ENCODE measurements around the gene TRMU. TPM values are rescaled to one million over a fixed set of nuclear protein-coding genes. Genes with fewer than 3 reads are reported as not detected.

Gene TRMU
- total and polyA plus RNA-seq, 4 donors, result 11.3 to 66.4 (median 33.8) TPM

- Histone ChIP-seq H3K27me3 (ENCODE audit: control insufficient read depth in 1 of 2, insufficient read depth in 2 of 2, low read length in 1 of 2) (no peaks in the 10 kb centered on the region), H3K4me1 (ENCODE audit: control insufficient read depth in 1 of 2, insufficient read depth in 2 of 2, low read length in 2 of 2) (no peaks in the 10 kb centered on the region), H3K36me3 (ENCODE audit: control insufficient read depth in 1 of 2, insufficient read depth in 2 of 2, low read length in 1 of 2) (peaks cover 0 to 8% of the 10 kb centered on the region in 2 donors), H3K9me3 (ENCODE audit: control insufficient read depth, low read length) (peaks cover 1% of the 10 kb centered on the region), H3K4me3 (ENCODE audit: low read length in 2 of 2) (no peak overlapping the region), H3K27ac (ENCODE audit: low read depth in 1 of 2, low read length in 2 of 2) (no peak overlapping the region)
- ATAC-seq (ENCODE audit: low FRiP score), result no peak
- intact Hi-C loops (cut with DNase I), result loop anchor here in 1 of 2 donors (10.0 kb wide), 1 partner anchor 189 kb away; no protein-coding TSS in a partner anchor
- peak; percentile 65 to 86 for DNase-seq
- WGBS, 2 donors, result 45 to 49% methylated on average over 22 of the region's 22 CpGs
These were observed 20.0 kb downstream of the TRMU start for GRCh38 chr22:46355369-46355995.

GRCh38 chr22:46355996-46356471 is 20.5 kb downstream of the TRMU start:
- ATAC-seq (ENCODE audit: low FRiP score), result no peak
- H3K4me3 ChIP-seq (ENCODE audit: low read length in 2 of 2), result no peak overlapping the region
- intact Hi-C loops (cut with DNase I), result loop anchor here in 1 of 2 donors (10.0 kb wide), 1 partner anchor 189 kb away; no protein-coding TSS in a partner anchor

DNA sequence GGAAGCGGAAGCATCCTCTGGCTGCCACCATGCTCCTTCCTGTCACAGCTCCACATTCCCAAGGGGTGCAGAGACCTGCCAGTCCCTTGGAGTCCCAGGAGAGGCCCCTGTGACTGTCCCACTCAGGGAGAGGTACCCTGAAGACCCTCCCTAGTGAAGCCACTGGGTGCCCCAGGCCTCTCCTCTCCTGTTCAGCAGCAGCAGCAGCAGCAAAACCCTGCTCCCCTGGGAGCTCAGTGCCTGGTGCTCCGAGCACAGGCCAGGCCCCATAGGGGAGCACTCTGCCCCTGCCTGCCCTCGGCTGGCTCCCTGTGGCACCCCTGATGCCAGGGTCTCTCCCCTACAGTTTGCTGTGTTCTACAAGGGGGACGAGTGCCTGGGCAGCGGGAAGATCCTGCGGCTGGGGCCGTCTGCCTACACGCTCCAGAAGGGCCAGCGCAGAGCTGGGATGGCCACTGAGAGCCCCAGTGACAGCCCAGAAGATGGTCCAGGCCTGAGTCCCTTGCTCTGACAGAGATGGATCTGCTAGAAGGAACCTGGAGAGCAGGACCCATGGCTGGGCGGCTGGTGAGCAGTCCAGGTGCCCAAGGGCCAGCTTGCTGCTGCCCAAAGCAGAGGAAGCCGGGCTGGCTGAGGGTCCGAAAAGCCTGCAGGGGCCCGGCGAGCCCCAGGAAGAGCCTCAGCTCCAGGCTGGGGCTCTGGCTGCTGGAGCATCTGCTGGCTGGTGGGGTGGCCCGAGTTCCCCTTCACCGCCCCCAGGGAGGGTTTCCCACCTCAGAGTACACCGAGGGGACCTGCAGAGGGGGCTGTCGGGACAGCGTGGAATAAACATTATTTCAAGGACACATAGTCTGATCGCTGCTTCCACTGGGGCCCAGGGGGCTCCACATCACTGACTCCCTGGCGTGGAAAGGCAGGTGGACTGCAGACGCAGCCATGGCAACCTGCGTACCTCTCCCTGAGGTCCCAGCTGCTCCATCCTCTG is 21.3 kb downstream of the TRMU start:
- peaks cover 1% of the 10 kb centered on the region for H3K9me3 ChIP-seq (ENCODE audit: control insufficient read depth, low read length)
- no peaks in the 10 kb centered on the region for H3K27me3 ChIP-seq (ENCODE audit: control insufficient read depth in 1 of 2, insufficient read depth in 2 of 2, low read length in 1 of 2)
- H3K27ac ChIP-seq (ENCODE audit: low read depth in 1 of 2, low read length in 2 of 2), result no peak overlapping the region
- DNase-seq, result peak; percentile 35 to 67
- no peak overlapping the region for H3K4me3 ChIP-seq (ENCODE audit: low read length in 2 of 2)
- no peaks in the 10 kb centered on the region for H3K4me1 ChIP-seq (ENCODE audit: control insufficient read depth in 1 of 2, insufficient read depth in 2 of 2, low read length in 2 of 2)
- intact Hi-C loops (cut with DNase I), result loop anchor here in 1 of 2 donors (10.0 kb wide), 1 partner anchor 188 kb away; no protein-coding TSS in a partner anchor
- no peak for ATAC-seq (ENCODE audit: low FRiP score)
- peaks cover 0 to 4% of the 10 kb centered on the region in 2 donors for H3K36me3 ChIP-seq (ENCODE audit: control insufficient read depth in 1 of 2, insufficient read depth in 2 of 2, low read length in 1 of 2)
- 87 to 92% methylated on average over 23 of the region's 23 CpGs for WGBS, 2 donors

More at GRCh38 chr22:46355996-46356471, 20.5 kb downstream of the TRMU start:
- Histone ChIP-seq H3K9me3 (ENCODE audit: control insufficient read depth, low read length) (peaks cover 1% of the 10 kb centered on the region), H3K27ac (ENCODE audit: low read depth in 1 of 2, low read length in 2 of 2) (no peak overlapping the region), H3K27me3 (ENCODE audit: control insufficient read depth in 1 of 2, insufficient read depth in 2 of 2, low read length in 1 of 2) (no peaks in the 10 kb centered on the region), H3K4me1 (ENCODE audit: control insufficient read depth in 1 of 2, insufficient read depth in 2 of 2, low read length in 2 of 2) (no peaks in the 10 kb centered on the region), H3K36me3 (ENCODE audit: control insufficient read depth in 1 of 2, insufficient read depth in 2 of 2, low read length in 1 of 2) (peaks cover 0 to 8% of the 10 kb centered on the region in 2 donors)
- WGBS, 2 donors, result 83 to 86% methylated on average over 12 of the region's 12 CpGs
- DNase-seq, result peak; percentile 38 to 73

GRCh38 chr22:46357711-46358520 is 22.4 kb downstream of the TRMU start:
- DNase-seq, result peak; percentile 35 to 57
- no peak overlapping the region for H3K27ac ChIP-seq (ENCODE audit: low read depth in 1 of 2, low read length in 2 of 2)
- no peaks in the 10 kb centered on the region for H3K27me3 ChIP-seq (ENCODE audit: control insufficient read depth in 1 of 2, insufficient read depth in 2 of 2, low read length in 1 of 2)
- WGBS, 2 donors, result 78% methylated on average over 17 to 19 of the region's 19 CpGs
- no peak for ATAC-seq (ENCODE audit: low FRiP score)
- no peak overlapping the region for H3K4me3 ChIP-seq (ENCODE audit: low read length in 2 of 2)
- intact Hi-C loops (cut with DNase I), result loop anchor here in 1 of 2 donors (10.0 kb wide), 1 partner anchor 187 kb away; no protein-coding TSS in a partner anchor
- H3K9me3 ChIP-seq (ENCODE audit: control insufficient read depth, low read length), result peaks cover 1% of the 10 kb centered on the region
- H3K4me1 ChIP-seq (ENCODE audit: control insufficient read depth in 1 of 2, insufficient read depth in 2 of 2, low read length in 2 of 2), result no peaks in the 10 kb centered on the region
- peaks cover 0 to 1% of the 10 kb centered on the region in 2 donors for H3K36me3 ChIP-seq (ENCODE audit: control insufficient read depth in 1 of 2, insufficient read depth in 2 of 2, low read length in 1 of 2)

DNA sequence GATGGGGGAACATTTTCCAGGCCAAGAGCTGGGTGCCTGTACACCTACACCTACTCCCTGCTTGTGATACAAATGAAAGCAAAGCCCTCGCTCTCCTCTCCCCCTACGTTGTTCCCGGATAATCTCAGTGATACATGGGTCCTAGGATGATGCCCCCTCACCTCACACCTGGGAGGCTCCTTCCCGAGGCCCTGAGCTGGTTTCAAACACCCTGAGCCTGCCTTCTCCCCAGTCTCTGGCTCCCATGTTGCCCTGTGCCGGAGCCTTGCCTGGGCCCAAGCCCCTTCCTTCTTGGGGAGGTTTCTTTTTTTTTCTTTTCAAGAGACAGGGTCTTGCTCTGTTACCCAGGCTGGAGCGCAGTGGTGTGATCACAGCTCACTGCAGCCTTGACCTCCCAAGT is 23.3 kb downstream of the TRMU start:
- Histone ChIP-seq H3K4me1 (ENCODE audit: control insufficient read depth in 1 of 2, insufficient read depth in 2 of 2, low read length in 2 of 2) (no peaks in the 10 kb centered on the region), H3K4me3 (ENCODE audit: low read length in 2 of 2) (no peak overlapping the region), H3K27ac (ENCODE audit: low read depth in 1 of 2, low read length in 2 of 2) (no peak overlapping the region), H3K27me3 (ENCODE audit: control insufficient read depth in 1 of 2, insufficient read depth in 2 of 2, low read length in 1 of 2) (no peaks in the 10 kb centered on the region), H3K36me3 (ENCODE audit: control insufficient read depth in 1 of 2, insufficient read depth in 2 of 2, low read length in 1 of 2) (no peaks in the 10 kb centered on the region), H3K9me3 (ENCODE audit: control insufficient read depth, low read length) (peaks cover 1% of the 10 kb centered on the region)
- 92 to 93% methylated on average over 6 of the region's 6 CpGs for WGBS, 2 donors
- ATAC-seq (ENCODE audit: low FRiP score) (no peak), DNase-seq (peak; percentile 42 to 46)
- intact Hi-C loops (cut with DNase I), result loop anchor here in 1 of 2 donors (10.0 kb wide), 1 partner anchor 186 kb away; no protein-coding TSS in a partner anchor

GRCh38 chr22:46359362-46359761 is 23.8 kb downstream of the TRMU start:
- peaks cover 1% of the 10 kb centered on the region for H3K9me3 ChIP-seq (ENCODE audit: control insufficient read depth, low read length)
- no peaks in the 10 kb centered on the region for H3K36me3 ChIP-seq (ENCODE audit: control insufficient read depth in 1 of 2, insufficient read depth in 2 of 2, low read length in 1 of 2)
- intact Hi-C loops (cut with DNase I), result loop anchor here in 1 of 2 donors (10.0 kb wide), 1 partner anchor 185 kb away; no protein-coding TSS in a partner anchor
- peak; percentile 26 to 69 for DNase-seq
- 89 to 91% methylated on average over 14 of the region's 14 CpGs for WGBS, 2 donors
- H3K27ac ChIP-seq (ENCODE audit: low read depth in 1 of 2, low read length in 2 of 2), result no peak overlapping the region
- H3K4me1 ChIP-seq (ENCODE audit: control insufficient read depth in 1 of 2, insufficient read depth in 2 of 2, low read length in 2 of 2), result no peaks in the 10 kb centered on the region
- no peak overlapping the region for H3K4me3 ChIP-seq (ENCODE audit: low read length in 2 of 2)
- ATAC-seq (ENCODE audit: low FRiP score), result no peak
- no peaks in the 10 kb centered on the region for H3K27me3 ChIP-seq (ENCODE audit: control insufficient read depth in 1 of 2, insufficient read depth in 2 of 2, low read length in 1 of 2)

DNA sequence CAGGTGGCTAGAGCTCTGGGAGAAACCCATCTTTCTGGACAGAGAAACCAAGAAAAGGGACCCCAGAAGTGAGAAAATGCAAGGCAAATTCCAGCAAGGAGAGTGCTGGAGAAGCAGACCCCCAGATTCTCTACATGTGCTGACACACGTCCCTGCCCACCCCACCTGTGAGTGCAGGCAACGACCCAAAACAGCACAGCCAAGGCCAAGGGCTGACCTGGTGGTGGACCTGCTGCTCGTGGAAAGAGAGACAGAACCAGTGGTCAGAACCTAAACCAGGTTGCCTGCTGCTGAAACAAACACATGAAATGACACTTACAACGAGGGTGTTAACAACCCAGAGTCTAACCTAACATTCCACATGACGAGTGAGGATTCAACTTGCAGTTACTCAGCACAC is 24.6 kb downstream of the TRMU start:
- no peak for ATAC-seq (ENCODE audit: low FRiP score)
- intact Hi-C loops (cut with DNase I), result no loop called here
- no peak overlapping the region for H3K4me3 ChIP-seq (ENCODE audit: low read length in 2 of 2)
- 83 to 89% methylated on average over 5 of the region's 5 CpGs for WGBS, 2 donors
- DNase-seq, result peak; percentile 6 to 37
- no peak overlapping the region for H3K27ac ChIP-seq (ENCODE audit: low read depth in 1 of 2, low read length in 2 of 2)
- no peaks in the 10 kb centered on the region for H3K27me3 ChIP-seq (ENCODE audit: control insufficient read depth in 1 of 2, insufficient read depth in 2 of 2, low read length in 1 of 2)
- H3K9me3 ChIP-seq (ENCODE audit: control insufficient read depth, low read length), result peaks cover 1% of the 10 kb centered on the region
- H3K36me3 ChIP-seq (ENCODE audit: control insufficient read depth in 1 of 2, insufficient read depth in 2 of 2, low read length in 1 of 2), result no peaks in the 10 kb centered on the region
- H3K4me1 ChIP-seq (ENCODE audit: control insufficient read depth in 1 of 2, insufficient read depth in 2 of 2, low read length in 2 of 2), result no peaks in the 10 kb centered on the region

GRCh38 chr22:46360891-46361290 is 25.4 kb downstream of the TRMU start:
- intact Hi-C loops (cut with DNase I), result no loop called here
- H3K36me3 ChIP-seq (ENCODE audit: control insufficient read depth in 1 of 2, insufficient read depth in 2 of 2, low read length in 1 of 2), result no peaks in the 10 kb centered on the region
- DNase-seq (peak; percentile 29 to 43), ATAC-seq (ENCODE audit: low FRiP score) (no peak)
- H3K27me3 ChIP-seq (ENCODE audit: control insufficient read depth in 1 of 2, insufficient read depth in 2 of 2, low read length in 1 of 2), result no peaks in the 10 kb centered on the region
- 92 to 93% methylated on average over 10 of the region's 10 CpGs for WGBS, 2 donors
- no peak overlapping the region for H3K4me3 ChIP-seq (ENCODE audit: low read length in 2 of 2)
- H3K27ac ChIP-seq (ENCODE audit: low read depth in 1 of 2, low read length in 2 of 2), result no peak overlapping the region
- peaks cover 1% of the 10 kb centered on the region for H3K9me3 ChIP-seq (ENCODE audit: control insufficient read depth, low read length)
- H3K4me1 ChIP-seq (ENCODE audit: control insufficient read depth in 1 of 2, insufficient read depth in 2 of 2, low read length in 2 of 2), result no peaks in the 10 kb centered on the region
